Mesenchymal stem cell (in vitro differentiated cells and primary cell): Measurements from ENCODE around the gene PDK2.
A peak's percentile ranks its signal among the peaks of the same experiment; 100 is the strongest.

Experiments used
- DNase-seq: peaks from one replicate; pipeline ENCODE4 v3.0.0-alpha.2; 2013
- H2AFZ ChIP-seq: one replicate; pipeline ENCODE4 v1.6.1; 2013; ENCODE audit warnings: low read depth, mild to moderate bottlenecking, control low read depth, inconsistent platforms, low read length, moderate library complexity
- H2AK5ac ChIP-seq: 2 replicates; pipeline ENCODE4 v1.6.1; 2013; ENCODE audit warnings: low read length, moderate library complexity, mild to moderate bottlenecking, inconsistent platforms; ENCODE audit not compliant: severe bottlenecking
- H2BK120ac ChIP-seq: one replicate; pipeline ENCODE4 v1.6.1; 2013; ENCODE audit warnings: low read depth, mild to moderate bottlenecking, inconsistent platforms, low read length, moderate library complexity
- H2BK12ac ChIP-seq, 2 experiments: one replicate each; pipeline ENCODE4 v1.6.1; 2013; ENCODE audit warnings: inconsistent platforms in 2 of 2, low read length in 2 of 2, mild to moderate bottlenecking in 2 of 2, moderate library complexity in 2 of 2, control low read depth in 1 of 2
- H2BK15ac ChIP-seq: one replicate; pipeline ENCODE4 v1.6.1; 2013; ENCODE audit warnings: mild to moderate bottlenecking, low read depth, inconsistent platforms; ENCODE audit not compliant: poor library complexity, severe bottlenecking
- H2BK5ac ChIP-seq: 2 replicates; pipeline ENCODE4 v1.6.1; 2013; ENCODE audit warnings: low read depth, mild to moderate bottlenecking, low read length, control low read depth, inconsistent platforms; ENCODE audit not compliant: poor library complexity, severe bottlenecking
- H3K14ac ChIP-seq, 2 experiments: one replicate each; pipeline ENCODE4 v1.6.1; 2013; ENCODE audit warnings: inconsistent platforms in 2 of 2, low read length in 2 of 2, control low read depth in 1 of 2, mild to moderate bottlenecking in 1 of 2, moderate library complexity in 1 of 2
- H3K18ac ChIP-seq, 2 experiments: one replicate each; pipeline ENCODE4 v1.6.1; 2013; ENCODE audit warnings: inconsistent platforms in 2 of 2, low read length in 2 of 2, control low read depth in 1 of 2, low read depth in 1 of 2, mild to moderate bottlenecking in 1 of 2
- H3K23ac ChIP-seq, 2 experiments: one replicate each; pipeline ENCODE4 v1.6.1; 2013; ENCODE audit warnings: inconsistent platforms in 2 of 2, low read length in 2 of 2, mild to moderate bottlenecking in 2 of 2, moderate library complexity in 2 of 2, control low read depth in 1 of 2
- H3K27ac ChIP-seq: 2 replicates; pipeline ENCODE4 v1.5.1; 2013; ENCODE audit warnings: mild to moderate bottlenecking, moderate library complexity, low read length, control low read depth, inconsistent platforms; ENCODE audit not compliant: poor library complexity, severe bottlenecking
- H3K27me3 ChIP-seq, 2 experiments: 2 replicates each; pipeline versions ENCODE4 v1.6.1 to v1.7.0; 2013; ENCODE audit warnings: low read length in 2 of 2, mild to moderate bottlenecking in 2 of 2, moderate library complexity in 2 of 2, control low read depth in 1 of 2, inconsistent platforms in 1 of 2; ENCODE audit not compliant: control insufficient read depth in 1 of 2, insufficient read depth in 1 of 2
- H3K36me3 ChIP-seq, 2 experiments: 2 replicates each; pipeline versions ENCODE4 v1.6.1 to v1.7.0; 2013; ENCODE audit warnings: low read length in 2 of 2, control low read depth in 1 of 2, inconsistent platforms in 1 of 2, low read depth in 1 of 2, mild to moderate bottlenecking in 1 of 2; ENCODE audit not compliant: insufficient read depth in 2 of 2, control insufficient read depth in 1 of 2
- H3K4ac ChIP-seq, 2 experiments: one replicate each; pipeline ENCODE4 v1.6.1; 2013; ENCODE audit warnings: inconsistent platforms in 2 of 2, low read length in 2 of 2, mild to moderate bottlenecking in 2 of 2, moderate library complexity in 2 of 2, control low read depth in 1 of 2, low read depth in 1 of 2
- H3K4me1 ChIP-seq: 2 replicates; pipeline ENCODE4 v1.6.1; 2013; ENCODE audit warnings: low read depth, low read length, control low read depth; ENCODE audit not compliant: control insufficient read depth, insufficient read depth
- H3K4me2 ChIP-seq: 2 replicates; pipeline ENCODE4 v1.6.1; 2013; ENCODE audit warnings: low read length, mild to moderate bottlenecking, inconsistent platforms; ENCODE audit not compliant: poor library complexity, severe bottlenecking
- H3K4me3 ChIP-seq, 2 experiments: 2 replicates each; pipeline versions ENCODE4 v1.5.1 to v1.7.0; 2013; ENCODE audit warnings: low read length in 2 of 2, mild to moderate bottlenecking in 2 of 2, control low read depth in 1 of 2, low read depth in 1 of 2; ENCODE audit not compliant: insufficient read depth in 1 of 2
- H3K79me1 ChIP-seq: replicated peaks from 2 replicates; pipeline ENCODE4 v1.6.1; 2013; ENCODE audit warnings: mild to moderate bottlenecking, control low read depth, low read length, inconsistent platforms; ENCODE audit not compliant: poor library complexity, severe bottlenecking
- H3K9ac ChIP-seq: 2 replicates; pipeline ENCODE4 v1.7.0; 2013; ENCODE audit warnings: mild to moderate bottlenecking, low read length, moderate library complexity
- H3K9me3 ChIP-seq: 2 replicates; pipeline ENCODE4 v1.7.0; 2013; ENCODE audit warnings: mild to moderate bottlenecking, low read length; ENCODE audit not compliant: control insufficient read depth
- H4K8ac ChIP-seq: one replicate; pipeline ENCODE4 v1.6.1; 2013; ENCODE audit warnings: inconsistent platforms, mild to moderate bottlenecking, low read length, moderate library complexity
- H4K91ac ChIP-seq: one replicate; pipeline ENCODE4 v1.6.1; 2013; ENCODE audit warnings: mild to moderate bottlenecking, low read length, inconsistent platforms
- WGBS: methylation state at CpG from one replicate; pipeline ENCODE4 v1.1.7; 2013; ENCODE audit warnings: mixed read lengths; 5-methylcytosine and 5-hydroxymethylcytosine counted together

Gene PDK2

DNA sequence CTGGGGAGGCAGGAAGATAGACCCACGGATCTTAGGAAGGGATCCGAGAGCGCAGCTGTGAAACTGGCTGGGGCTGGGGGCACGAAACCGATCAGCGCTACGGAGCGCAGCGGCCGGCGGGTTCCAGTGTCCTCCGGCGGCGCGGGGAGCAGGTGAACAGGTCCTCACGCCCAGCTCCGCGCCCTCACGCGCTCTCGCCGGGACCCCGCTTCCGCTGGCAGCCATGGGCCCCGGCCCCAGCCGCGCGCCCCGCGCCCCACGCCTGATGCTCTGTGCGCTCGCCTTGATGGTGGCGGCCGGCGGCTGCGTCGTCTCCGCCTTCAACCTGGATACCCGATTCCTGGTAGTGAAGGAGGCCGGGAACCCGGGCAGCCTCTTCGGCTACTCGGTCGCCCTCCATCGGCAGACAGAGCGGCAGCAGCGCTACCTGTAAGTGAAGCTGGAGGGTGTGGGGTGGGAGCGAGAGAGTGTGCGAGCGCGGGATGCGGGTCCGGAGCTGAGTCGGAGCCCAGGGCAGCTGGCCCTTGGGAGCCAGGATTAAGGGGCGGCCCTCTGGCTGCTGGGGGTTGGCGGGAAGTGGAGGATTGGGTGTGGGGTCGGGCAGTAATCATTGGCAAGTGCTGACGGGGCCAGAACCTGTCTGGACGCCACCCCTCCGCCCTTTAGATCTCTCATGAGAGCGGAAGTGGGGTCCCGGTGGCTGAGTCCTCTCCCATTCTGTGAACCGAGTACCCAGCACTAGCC, 38.8 kb upstream of the PDK2 start:
- Histone ChIP-seq H3K4me3 (peak overlapping the region; percentile 84 to 87), H4K8ac (peak overlapping the region; percentile 59), H3K18ac (peak overlapping the region; percentile 50 to 81), H3K27ac (peak overlapping the region; percentile 90), H4K91ac (peak overlapping the region; percentile 81), H3K23ac (peak overlapping the region in 1 of 2 experiments; percentile 99), H3K36me3 (peaks cover 0 to 19% of the 10 kb centered on the region in 2 experiments), H3K9me3 (no peaks in the 10 kb centered on the region), H2BK12ac (peak overlapping the region; percentile 57 to 93), H3K27me3 (no peaks in the 10 kb centered on the region), H2AFZ (peak overlapping the region; percentile 42), H3K9ac (peak overlapping the region; percentile 79), H3K4me2 (peak overlapping the region; percentile 86), H2BK5ac (peak overlapping the region; percentile 93), H3K79me1 (no peaks in the 10 kb centered on the region), H2BK120ac (peak overlapping the region; percentile 81), H2AK5ac (no peak overlapping the region), H3K4me1 (peaks cover 53% of the 10 kb centered on the region), H3K4ac (peak overlapping the region; percentile 90 to 92), H3K14ac (peak overlapping the region in 1 of 2 experiments; percentile 93), H2BK15ac (peak overlapping the region; percentile 89)
- WGBS = under 1% methylated on average over 63 of the region's 64 CpGs
- peak; percentile 66 for DNase-seq

DNA sequence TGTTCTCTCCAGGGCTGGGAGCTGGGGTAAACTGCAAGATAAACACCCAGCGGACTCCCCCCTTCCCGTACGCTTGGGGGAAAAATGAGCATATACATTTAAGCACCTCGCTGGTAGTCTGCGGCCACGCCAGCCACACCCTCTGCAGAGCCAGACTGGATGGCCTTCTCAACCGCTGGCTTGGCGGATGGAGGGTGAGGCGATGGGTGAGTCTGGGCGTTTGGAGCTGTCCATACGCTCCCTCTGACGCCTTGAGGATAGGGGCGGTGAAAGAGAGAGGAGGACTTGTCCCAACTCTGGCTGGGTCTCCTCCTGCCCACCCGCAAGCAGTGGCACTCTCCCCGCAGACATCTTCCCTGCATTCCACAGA, 38.2 kb upstream of the PDK2 start:
- WGBS = 0% methylated on average over 10 of the region's 15 CpGs
- H3K23ac ChIP-seq = peak overlapping the region in 1 of 2 experiments; percentile 42

DNA sequence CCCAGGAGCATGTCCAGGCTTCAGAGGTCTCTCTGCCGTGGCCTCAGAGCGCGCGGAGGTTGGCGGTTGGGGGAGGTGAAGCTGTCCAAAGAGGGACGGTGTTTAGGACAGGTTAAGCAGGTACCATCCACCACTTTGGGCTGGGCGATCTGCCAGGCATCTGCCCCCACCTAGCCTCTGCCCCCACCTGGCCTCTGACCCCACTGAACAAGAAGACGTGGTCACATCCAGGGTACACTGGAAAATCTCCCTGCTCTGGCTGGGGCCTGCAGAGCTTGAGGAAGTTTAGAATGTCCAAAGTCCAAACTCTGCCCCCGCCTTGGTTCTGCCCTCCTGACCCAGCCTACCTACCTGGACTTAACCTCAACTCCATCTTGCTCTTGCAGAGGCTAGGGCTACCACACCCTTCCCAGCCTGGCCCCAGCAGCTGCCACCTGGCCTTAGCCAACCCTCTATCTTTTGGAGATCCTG, 37.6 kb upstream of the PDK2 start:
- H3K4me2 ChIP-seq = peak overlapping the region; percentile 86
- H3K18ac ChIP-seq = peak overlapping the region; percentile 40 to 81
- no peaks in the 10 kb centered on the region for H3K79me1 ChIP-seq
- peak overlapping the region; percentile 79 for H3K9ac ChIP-seq
- no peaks in the 10 kb centered on the region for H3K27me3 ChIP-seq
- no peak overlapping the region for H2BK120ac ChIP-seq
- peak overlapping the region; percentile 84 to 87 for H3K4me3 ChIP-seq
- no peaks in the 10 kb centered on the region for H3K9me3 ChIP-seq
- H2BK12ac ChIP-seq = peak overlapping the region in 1 of 2 experiments; percentile 19
- peak overlapping the region; percentile 90 for H3K27ac ChIP-seq
- H3K4me1 ChIP-seq = peaks cover 58% of the 10 kb centered on the region
- no peak overlapping the region for H2AK5ac ChIP-seq
- no peak overlapping the region for H2AFZ ChIP-seq
- H3K14ac ChIP-seq = peak overlapping the region in 1 of 2 experiments; percentile 29
- H3K23ac ChIP-seq = no peak overlapping the region
- no peak overlapping the region for H2BK15ac ChIP-seq
- H3K4ac ChIP-seq = peak overlapping the region in 1 of 2 experiments; percentile 52
- H2BK5ac ChIP-seq = no peak overlapping the region
- peak overlapping the region; percentile 35 for H4K91ac ChIP-seq
- H3K36me3 ChIP-seq = peaks cover 0 to 20% of the 10 kb centered on the region in 2 experiments
- peak overlapping the region; percentile 81 for H4K8ac ChIP-seq
- 93% methylated on average over 9 of the region's 9 CpGs for WGBS
- DNase-seq = no peak

More for the DNA sequence above, 38.2 kb upstream of the PDK2 start:
- no peaks in the 10 kb centered on the region for H3K27me3 ChIP-seq
- peak overlapping the region; percentile 50 to 81 for H3K18ac ChIP-seq
- H2AFZ ChIP-seq = no peak overlapping the region
- peak overlapping the region; percentile 84 to 87 for H3K4me3 ChIP-seq
- peak; percentile 81 for DNase-seq
- no peaks in the 10 kb centered on the region for H3K79me1 ChIP-seq
- H2BK5ac ChIP-seq = peak overlapping the region; percentile 93
- H3K27ac ChIP-seq = peak overlapping the region; percentile 90
- H2BK15ac ChIP-seq = no peak overlapping the region
- H2BK12ac ChIP-seq = peak overlapping the region in 1 of 2 experiments; percentile 22
- peak overlapping the region; percentile 79 for H3K9ac ChIP-seq
- no peaks in the 10 kb centered on the region for H3K9me3 ChIP-seq
- H3K4me2 ChIP-seq = peak overlapping the region; percentile 86
- H3K36me3 ChIP-seq = peaks cover 0 to 20% of the 10 kb centered on the region in 2 experiments
- H3K14ac ChIP-seq = no peak overlapping the region
- peaks cover 56% of the 10 kb centered on the region for H3K4me1 ChIP-seq
- peak overlapping the region; percentile 56 for H4K8ac ChIP-seq
- H2AK5ac ChIP-seq = no peak overlapping the region
- H4K91ac ChIP-seq = no peak overlapping the region
- H3K4ac ChIP-seq = peak overlapping the region in 1 of 2 experiments; percentile 92
- peak overlapping the region; percentile 81 for H2BK120ac ChIP-seq

DNA sequence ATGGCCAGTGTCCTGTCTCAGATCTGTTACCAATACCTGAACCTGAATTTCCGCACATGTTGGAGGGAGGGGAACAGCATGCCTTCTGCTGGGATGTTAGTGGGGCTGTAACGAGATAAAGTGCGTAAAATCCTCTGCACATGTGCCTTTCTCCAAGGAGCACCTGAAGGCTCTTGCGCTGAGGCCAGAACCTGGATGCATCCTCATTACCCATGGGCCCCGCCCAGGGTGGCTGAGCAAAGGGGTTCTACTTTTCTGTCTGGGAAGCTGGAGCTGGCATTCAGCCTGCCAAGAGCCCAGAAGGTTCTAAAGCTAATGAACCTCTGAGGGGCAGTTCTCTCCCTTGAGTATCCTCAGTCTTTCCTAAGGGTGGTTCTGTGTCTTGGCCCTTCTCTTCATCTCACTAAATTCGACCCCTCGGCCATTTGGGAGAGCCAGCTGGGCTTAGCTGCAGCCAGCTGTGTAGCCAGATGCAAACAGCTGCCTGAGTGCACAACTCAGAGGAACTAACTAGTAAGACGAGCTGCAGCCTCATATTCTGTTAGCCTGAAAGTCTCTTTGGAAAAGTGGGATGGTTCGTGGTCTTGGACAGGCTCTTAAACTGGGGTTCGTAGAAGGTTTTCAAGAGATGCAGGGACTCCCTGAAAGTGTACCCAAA, 36.7 kb upstream of the PDK2 start:
- Histone ChIP-seq H3K4ac (peak overlapping the region; percentile 68 to 90), H2BK5ac (no peak overlapping the region), H4K8ac (no peak overlapping the region), H3K27me3 (no peaks in the 10 kb centered on the region), H3K4me2 (peak overlapping the region; percentile 86), H3K27ac (peak overlapping the region; percentile 90), H3K79me1 (no peaks in the 10 kb centered on the region), H4K91ac (peak overlapping the region; percentile 35), H3K36me3 (peaks cover 0 to 25% of the 10 kb centered on the region in 2 experiments), H3K14ac (no peak overlapping the region), H2BK120ac (no peak overlapping the region), H3K23ac (peak overlapping the region in 1 of 2 experiments; percentile 54), H3K9me3 (no peaks in the 10 kb centered on the region), H2AFZ (no peak overlapping the region), H3K4me1 (peaks cover 61% of the 10 kb centered on the region), H3K18ac (peak overlapping the region; percentile 31 to 85), H3K4me3 (peak overlapping the region; percentile 28 to 84), H3K9ac (peak overlapping the region; percentile 62), H2AK5ac (peak overlapping the region; percentile 43), H2BK12ac (peak overlapping the region; percentile 7 to 93), H2BK15ac (no peak overlapping the region)
- peak; percentile 29 for DNase-seq
- 83% methylated on average over 10 of the region's 10 CpGs for WGBS
